ENCODE data around the gene OGFR. TPM values are rescaled to one million over a fixed set of nuclear protein-coding genes. Genes with fewer than 3 reads are reported as not detected.

The OGFR gene
- total RNA-seq, 1 experiment from 2014 or later = 73.6 TPM

- TF ChIP-seq ELF1 (IDR thresholded peaks at IDR 0.05; ENCODE audit: borderline replicate concordance, low read depth) (no peak), MAX (IDR thresholded peaks at IDR 0.05) (no peak), EZH2phosphoT487 (IDR thresholded peaks at IDR 0.05; ENCODE audit: borderline replicate concordance) (no peak), SP1 (IDR thresholded peaks at IDR 0.05; ENCODE audit: low read depth) (no peak), YY1 (IDR thresholded peaks at IDR 0.05; ENCODE audit: extremely low read depth, insufficient replicate concordance, low read depth, low read length) (no peak), ZBTB33 (IDR thresholded peaks at IDR 0.05; ENCODE audit: extremely low read depth, insufficient replicate concordance, low read length) (no peak), EGR1 (IDR thresholded peaks at IDR 0.05; ENCODE audit: low read depth) (no peak)
Measured at GRCh38 chr20:62765021-62765420, 39.6 kb upstream of the OGFR start (continued).

GRCh38 chr20:62765432-62766070 lies 39.1 kb upstream of the OGFR start:
- CTCF ChIA-PET = interaction anchor here (1.0 to 1.2 kb wide), 2 partner anchors 26 to 29 kb away, joined by 3 read pairs; no protein-coding TSS in a partner anchor
- no peak for ATAC-seq
- H3K79me2 ChIP-seq (ENCODE audit: insufficient read depth, low read length) = no peaks in the 10 kb centered on the region
- RAD21 ChIA-PET (ENCODE audit: low non-redundant PET in 1 of 2, low total read pairs in 2 of 2, uncharacterized antibody in 2 of 2, unreplicated experiment in 2 of 2) = interaction anchor here in 1 of 2 experiments (1.2 kb wide), 1 partner anchor 26 kb away, joined by 3 read pairs; no protein-coding TSS in a partner anchor
- no peak overlapping the region for H2AFZ ChIP-seq (ENCODE audit: low read depth, low read length, poor library complexity, severe bottlenecking)
- intact Hi-C loops (cut with micrococcal nuclease) = no loop called here
- DNase-seq (ENCODE audit: low read depth, low spot score) = no peak
- H3K4me3 ChIP-seq (replicated peaks in 1 of 2; ENCODE audit: low read depth in 1 of 2, low read length in 2 of 2) = no peak overlapping the region
- H3K4me2 ChIP-seq (ENCODE audit: low read length) = no peak overlapping the region
- H3K4me1 ChIP-seq (ENCODE audit: control insufficient read depth in 1 of 2, insufficient read depth in 2 of 2, low read length in 2 of 2) = peaks cover 10 to 39% of the 10 kb centered on the region in 2 experiments; a peak in 3 of 4 replicates
- no peaks in the 10 kb centered on the region for H4K20me1 ChIP-seq (ENCODE audit: insufficient read depth)
- TF ChIP-seq POLR2A (IDR thresholded peaks at IDR 0.05; ENCODE audit: borderline replicate concordance, extremely low read depth, insufficient read depth, insufficient read length) (no peak), FOSL1 (IDR thresholded peaks at IDR 0.05; ENCODE audit: low read depth) (no peak), SP1 (IDR thresholded peaks at IDR 0.05; ENCODE audit: low read depth) (no peak), CTCF (IDR thresholded peaks at IDR 0.05 in 2 of 3, conservative IDR thresholded peaks at IDR 0.05 in 1 of 3; ENCODE audit: borderline replicate concordance in 1 of 3, insufficient read depth in 1 of 3, low read depth in 2 of 3, low read length in 2 of 3) (no peak), SIN3A (IDR thresholded peaks at IDR 0.05; ENCODE audit: low read depth) (no peak)
- POLR2A ChIA-PET = interaction anchor here (1.0 kb wide), 1 partner anchor 29 kb away, joined by 3 read pairs; no protein-coding TSS in a partner anchor
- no peaks in the 10 kb centered on the region for H3K9me2 ChIP-seq (ENCODE audit: insufficient read depth)
- no TSS peak for BruUV-seq (replicated peaks)
- H3K27me3 ChIP-seq (ENCODE audit: insufficient read depth, low read length) = no peaks in the 10 kb centered on the region
- H3K9ac ChIP-seq (ENCODE audit: low read length) = no peak overlapping the region
- H3K9me3 ChIP-seq (ENCODE audit: control insufficient read depth in 1 of 2, insufficient read depth in 1 of 2, low read depth in 1 of 2, low read length in 2 of 2) = no peaks in the 10 kb centered on the region
- peaks cover 0 to 12% of the 10 kb centered on the region in 2 experiments; a peak in 1 of 4 replicates for H3K36me3 ChIP-seq (ENCODE audit: control insufficient read depth in 1 of 2, insufficient read depth in 2 of 2, low read length in 2 of 2)
- no peak overlapping the region for H3K27ac ChIP-seq (ENCODE audit: low read depth, low read length)

All from HCT116 (cell line).